ENCODE results near the gene GABRG3.

- TF ChIP-seq CTCF (IDR thresholded peaks at IDR 0.05) = no peak
- TF ChIP-seq POLR2AphosphoS5 (IDR thresholded peaks at IDR 0.05) = no peak
- TF ChIP-seq EP300 (IDR thresholded peaks at IDR 0.05) = no peak
- TF ChIP-seq POLR2A (IDR thresholded peaks at IDR 0.05) = no peak
Measured at GRCh38 chr15:27058939-27059338, 88.0 kb downstream of the GABRG3 start.
